GM23248 (cell line): ENCODE data around the gene ARL4C.

Source experiments
- EZH2 ChIP-seq: fragments of 200-600 bp; sonication (generic); IDR thresholded peaks from 2 replicates; pipeline ENCODE4 v1.6.1; 2018; ENCODE audit warnings: antibody characterized with exemption, mild to moderate bottlenecking; ENCODE audit not compliant: insufficient read depth, poor library complexity, severe bottlenecking
- EZH2phosphoT487 ChIP-seq: fragments of 200-600 bp; sonication (generic); IDR thresholded peaks from 2 replicates; pipeline ENCODE4 v1.6.1; 2018; ENCODE audit warnings: antibody characterized with exemption, moderate library complexity, mild to moderate bottlenecking, low read depth; ENCODE audit not compliant: insufficient read depth

- TF ChIP-seq EZH2 (no peak), EZH2phosphoT487 (no peak)
Measured at GRCh38 chr2:234447963-234448362, 48.9 kb downstream of the ARL4C start.
